Measurements from ENCODE around the gene SLK. TPM values are rescaled to one million over a fixed set of nuclear protein-coding genes. Genes with fewer than 3 reads are reported as not detected.

Gene SLK
- total and polyA plus RNA-seq, 10 of the 15 experiments (the other 5 are each of a cell fraction or from before 2014, with no cell fraction given): 2.5 to 24.2 (median 11.1) TPM

DNA sequence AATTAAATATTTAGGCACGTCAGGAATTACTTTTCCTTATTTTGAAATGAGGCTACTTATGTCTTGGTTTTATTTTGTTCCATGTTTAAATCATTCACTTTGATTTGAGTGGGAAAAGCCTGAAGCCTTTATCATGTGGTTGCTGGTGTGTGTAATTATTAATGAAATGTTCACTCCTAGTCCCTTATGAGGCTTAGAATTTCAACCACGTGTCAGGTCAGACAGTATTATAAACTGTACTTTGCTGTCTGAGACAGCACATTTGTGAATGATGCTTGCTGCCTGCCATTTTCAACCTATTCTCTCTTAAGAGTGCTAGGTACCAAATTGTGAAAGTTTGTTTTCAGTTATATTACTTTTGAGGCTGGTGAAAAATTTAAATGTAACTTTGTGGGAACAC is 59.8 kb downstream of the SLK start:
- H3K4me1 ChIP-seq (ENCODE audit: control insufficient read depth, insufficient read depth, low read length): no peaks in the 10 kb centered on the region
- ChIA-PET SMC1A (ENCODE audit: uncharacterized antibody, unreplicated experiment) (interaction anchor here (0.8 to 1.8 kb wide), 5 partner anchors 13 to 97 kb away, joined by 3 to 6 read pairs (median 4); partner anchors contain the start of gene SFR1), CTCF (interaction anchor here (0.9 to 1.7 kb wide), 4 partner anchors 10 to 139 kb away, joined by 3 to 8 read pairs (median 4); partner anchors contain the start of gene SFR1), POLR2A (interaction anchor here (0.6 kb wide), 1 partner anchor 268 kb away, joined by 10 read pairs; no protein-coding TSS in a partner anchor), RAD21 (ENCODE audit: unreplicated experiment) (interaction anchor here (1.3 kb wide), 1 partner anchor 96 kb away, joined by 7 read pairs; the partner anchor contains the start of gene SFR1)
- WGBS (ENCODE audit: insufficient coverage, insufficient replicate concordance, low lambda C conversion rate, missing lambda C conversion rate): 23% methylated on average over 2 of the region's 2 CpGs
- DNase-seq (ENCODE audit: low read depth, low spot score) (no peak), FAIRE-seq (peak; percentile 13), ATAC-seq (no peak)
- no peaks in the 10 kb centered on the region for H3K9me3 ChIP-seq (replicated peaks; ENCODE audit: control insufficient read depth, insufficient read depth, low read length)
- no peak overlapping the region for H3K4me2 ChIP-seq (ENCODE audit: control insufficient read depth, insufficient read depth)
- intact Hi-C loops (cut with micrococcal nuclease; ENCODE audit: unreplicated experiment): loop anchor here (5.0 kb wide), 1 partner anchor 101 kb away; no protein-coding TSS in a partner anchor
- no peaks in the 10 kb centered on the region for H3K27me3 ChIP-seq (replicated peaks in 1 of 2; ENCODE audit: control insufficient read depth in 2 of 2, insufficient read depth in 2 of 2, low read length in 1 of 2)
- in situ Hi-C loops (cut with MboI): no loop called here
- no peak overlapping the region for H3K27ac ChIP-seq (ENCODE audit: control insufficient read depth, insufficient read depth)
- no peaks in the 10 kb centered on the region for H4K20me1 ChIP-seq (ENCODE audit: control insufficient read depth, insufficient read depth)
- no peaks in the 10 kb centered on the region for H3K79me2 ChIP-seq (ENCODE audit: control insufficient read depth, insufficient read depth, low read length)
- no peak overlapping the region for H3K4me3 ChIP-seq
- H3K9ac ChIP-seq (ENCODE audit: control insufficient read depth, insufficient read depth, low read length): no peak overlapping the region
- H2AFZ ChIP-seq (ENCODE audit: control insufficient read depth, low read depth, low read length): no peak overlapping the region
- H3K36me3 ChIP-seq (ENCODE audit: control insufficient read depth in 2 of 2, insufficient read depth in 2 of 2, low read length in 1 of 2): peaks cover 7 to 18% of the 10 kb centered on the region in 2 experiments; a peak in 3 of 4 replicates
- BruUV-seq (replicated peaks): no TSS peak
- TF ChIP-seq TAF1 (IDR thresholded peaks at IDR 0.05; ENCODE audit: borderline replicate concordance, low read depth, low read length): no peak
- TF ChIP-seq EED (IDR thresholded peaks at IDR 0.05; ENCODE audit: low read depth): no peak
- TF ChIP-seq BCLAF1 (IDR thresholded peaks at IDR 0.05): no peak
- TF ChIP-seq POLR2A (IDR thresholded peaks at IDR 0.05; ENCODE audit: low read depth, low read length): no peak
- TF ChIP-seq, protein P1, sequence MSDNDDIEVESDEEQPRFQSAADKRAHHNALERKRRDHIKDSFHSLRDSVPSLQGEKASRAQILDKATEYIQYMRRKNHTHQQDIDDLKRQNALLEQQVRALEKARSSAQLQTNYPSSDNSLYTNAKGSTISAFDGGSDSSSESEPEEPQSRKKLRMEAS (IDR thresholded peaks at IDR 0.05; ENCODE audit: low read depth, low read length): no peak
- TF ChIP-seq ZNF622 (IDR thresholded peaks at IDR 0.05): no peak
- no peak for TF ChIP-seq HDGF (IDR thresholded peaks at IDR 0.05)
- no peak for TF ChIP-seq NR2C1 (IDR thresholded peaks at IDR 0.05)
- TF ChIP-seq BCL11A (IDR thresholded peaks at IDR 0.05; ENCODE audit: low read depth, low read length): no peak
- TF ChIP-seq ZSCAN29 (IDR thresholded peaks at IDR 0.05): no peak
- no peak for TF ChIP-seq MLLT1 (IDR thresholded peaks at IDR 0.05)
- no peak for TF ChIP-seq NFYA (IDR thresholded peaks at IDR 0.05; ENCODE audit: borderline replicate concordance, low read depth, low read length)
- TF ChIP-seq NFXL1 (IDR thresholded peaks at IDR 0.05; ENCODE audit: borderline replicate concordance): no peak
- TF ChIP-seq, protein P2, sequence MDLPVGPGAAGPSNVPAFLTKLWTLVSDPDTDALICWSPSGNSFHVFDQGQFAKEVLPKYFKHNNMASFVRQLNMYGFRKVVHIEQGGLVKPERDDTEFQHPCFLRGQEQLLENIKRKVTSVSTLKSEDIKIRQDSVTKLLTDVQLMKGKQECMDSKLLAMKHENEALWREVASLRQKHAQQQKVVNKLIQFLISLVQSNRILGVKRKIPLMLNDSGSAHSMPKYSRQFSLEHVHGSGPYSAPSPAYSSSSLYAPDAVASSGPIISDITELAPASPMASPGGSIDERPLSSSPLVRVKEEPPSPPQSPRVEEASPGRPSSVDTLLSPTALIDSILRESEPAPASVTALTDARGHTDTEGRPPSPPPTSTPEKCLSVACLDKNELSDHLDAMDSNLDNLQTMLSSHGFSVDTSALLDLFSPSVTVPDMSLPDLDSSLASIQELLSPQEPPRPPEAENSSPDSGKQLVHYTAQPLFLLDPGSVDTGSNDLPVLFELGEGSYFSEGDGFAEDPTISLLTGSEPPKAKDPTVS (IDR thresholded peaks at IDR 0.05; ENCODE audit: low read depth, low read length): no peak
- no peak for TF ChIP-seq MEF2B (IDR thresholded peaks at IDR 0.05; ENCODE audit: partially characterized antibody, poor library complexity, severe bottlenecking)
- TF ChIP-seq SMARCA5 (IDR thresholded peaks at IDR 0.05): no peak

All from GM12878 (cell line).